HUES48 (cell line): ENCODE data around the gene MAGI1.

Source experiments
- H3K27ac ChIP-seq: one replicate; pipeline ENCODE4 v1.7.0; 2013; ENCODE audit warnings: low read depth, low read length, inconsistent platforms
- H3K27me3 ChIP-seq: 2 replicates; pipeline ENCODE4 v1.6.1; 2013; ENCODE audit warnings: mild to moderate bottlenecking, low read length; ENCODE audit not compliant: control insufficient read depth, insufficient read depth
- H3K36me3 ChIP-seq: 2 replicates; pipeline ENCODE4 v1.6.1; 2013; ENCODE audit warnings: low read length; ENCODE audit not compliant: control insufficient read depth, insufficient read depth
- H3K4me1 ChIP-seq: 2 replicates; pipeline ENCODE4 v1.6.1; 2013; ENCODE audit warnings: mild to moderate bottlenecking, low read length; ENCODE audit not compliant: control insufficient read depth, insufficient read depth
- H3K4me3 ChIP-seq: 2 replicates; pipeline ENCODE4 v1.5.1; 2013; ENCODE audit warnings: mild to moderate bottlenecking, low read depth, low read length
- H3K9ac ChIP-seq: 2 replicates; pipeline ENCODE4 v1.6.1; 2013; ENCODE audit warnings: mild to moderate bottlenecking, low read depth, low read length, moderate library complexity
- H3K9me3 ChIP-seq: 2 replicates; pipeline ENCODE4 v1.6.1; 2013; ENCODE audit warnings: low read length; ENCODE audit not compliant: control insufficient read depth, insufficient read depth

Gene MAGI1

GRCh38 chr3:65953881-65954733, 84.6 kb downstream of the MAGI1 start:
- H3K27me3 ChIP-seq, result no peaks in the 10 kb centered on the region
- no peaks in the 10 kb centered on the region for H3K9me3 ChIP-seq
- H3K9ac ChIP-seq, result 0 out of 2 replicates have a peak overlapping the region, but pooled peaks have one; percentile 34
- H3K4me3 ChIP-seq, result peak overlapping the region; percentile 22; the same call in 1 of the 2 replicates
- H3K4me1 ChIP-seq, result peaks cover 55% of the 10 kb centered on the region
- H3K27ac ChIP-seq, result peak overlapping the region; percentile 91
- no peaks in the 10 kb centered on the region for H3K36me3 ChIP-seq

GRCh38 chr3:65953301-65953812, 85.4 kb downstream of the MAGI1 start:
- Histone ChIP-seq H3K27ac (peak overlapping the region; percentile 91), H3K4me3 (peak overlapping the region; percentile 22; the same call in 1 of the 2 replicates), H3K9ac (peak overlapping the region; percentile 43), H3K9me3 (no peaks in the 10 kb centered on the region), H3K27me3 (no peaks in the 10 kb centered on the region), H3K36me3 (no peaks in the 10 kb centered on the region), H3K4me1 (peaks cover 62% of the 10 kb centered on the region)

- no peaks in the 10 kb centered on the region for H3K36me3 ChIP-seq
- no peaks in the 10 kb centered on the region for H3K27me3 ChIP-seq
- no peaks in the 10 kb centered on the region for H3K9me3 ChIP-seq
- peak overlapping the region; percentile 43 for H3K9ac ChIP-seq
- peaks cover 65% of the 10 kb centered on the region for H3K4me1 ChIP-seq
- H3K4me3 ChIP-seq, result no peak overlapping the region
- H3K27ac ChIP-seq, result peak overlapping the region; percentile 91
Observed at GRCh38 chr3:65952842-65953241, 85.9 kb downstream of the MAGI1 start.

- Histone ChIP-seq H3K27me3 (no peaks in the 10 kb centered on the region), H3K4me3 (no peak overlapping the region), H3K36me3 (no peaks in the 10 kb centered on the region), H3K27ac (peak overlapping the region; percentile 91), H3K4me1 (peaks cover 73% of the 10 kb centered on the region), H3K9ac (no peak overlapping the region), H3K9me3 (no peaks in the 10 kb centered on the region)
Observed at GRCh38 chr3:65951836-65952505, 86.7 kb downstream of the MAGI1 start.

- no peak overlapping the region; the same call in 1 of the 2 replicates for H3K4me3 ChIP-seq
- no peaks in the 10 kb centered on the region; the same call in 1 of the 2 replicates for H3K27me3 ChIP-seq
- peak overlapping the region; percentile 91 for H3K27ac ChIP-seq
- no peaks in the 10 kb centered on the region for H3K9me3 ChIP-seq
- H3K4me1 ChIP-seq, result peaks cover 83% of the 10 kb centered on the region
- H3K36me3 ChIP-seq, result no peaks in the 10 kb centered on the region
- no peak overlapping the region for H3K9ac ChIP-seq
Observed at GRCh38 chr3:65950340-65951326, 88.1 kb downstream of the MAGI1 start.

GRCh38 chr3:65948841-65949573, 89.7 kb downstream of the MAGI1 start:
- Histone ChIP-seq H3K9me3 (no peaks in the 10 kb centered on the region), H3K9ac (no peak overlapping the region), H3K27me3 (no peaks in the 10 kb centered on the region; the same call in 1 of the 2 replicates), H3K27ac (peak overlapping the region; percentile 91), H3K4me3 (no peak overlapping the region), H3K36me3 (no peaks in the 10 kb centered on the region), H3K4me1 (peaks cover 74% of the 10 kb centered on the region)

- Histone ChIP-seq H3K4me1 (peaks cover 51% of the 10 kb centered on the region), H3K27ac (peak overlapping the region; percentile 15), H3K9me3 (no peaks in the 10 kb centered on the region), H3K4me3 (no peak overlapping the region), H3K36me3 (no peaks in the 10 kb centered on the region), H3K27me3 (no peaks in the 10 kb centered on the region; the same call in 1 of the 2 replicates), H3K9ac (no peak overlapping the region)
Observed at GRCh38 chr3:65946438-65946837, 92.3 kb downstream of the MAGI1 start.

- no peak overlapping the region for H3K9ac ChIP-seq
- H3K27me3 ChIP-seq, result no peaks in the 10 kb centered on the region; the same call in 1 of the 2 replicates
- H3K9me3 ChIP-seq, result no peaks in the 10 kb centered on the region
- no peak overlapping the region for H3K4me3 ChIP-seq
- no peak overlapping the region for H3K27ac ChIP-seq
- H3K4me1 ChIP-seq, result peaks cover 46% of the 10 kb centered on the region
- no peaks in the 10 kb centered on the region for H3K36me3 ChIP-seq
Observed at GRCh38 chr3:65945953-65946352, 92.8 kb downstream of the MAGI1 start.

- no peaks in the 10 kb centered on the region for H3K36me3 ChIP-seq
- no peak overlapping the region for H3K9ac ChIP-seq
- H3K9me3 ChIP-seq, result no peaks in the 10 kb centered on the region
- no peak overlapping the region for H3K4me3 ChIP-seq
- peaks cover 41% of the 10 kb centered on the region for H3K4me1 ChIP-seq
- H3K27ac ChIP-seq, result no peak overlapping the region
- H3K27me3 ChIP-seq, result no peaks in the 10 kb centered on the region; the same call in 1 of the 2 replicates
Observed at GRCh38 chr3:65945480-65945879, 93.2 kb downstream of the MAGI1 start.

GRCh38 chr3:65944252-65944651, 94.5 kb downstream of the MAGI1 start:
- no peak overlapping the region for H3K27ac ChIP-seq
- no peak overlapping the region for H3K4me3 ChIP-seq
- peaks cover 41% of the 10 kb centered on the region for H3K4me1 ChIP-seq
- no peaks in the 10 kb centered on the region; the same call in 1 of the 2 replicates for H3K27me3 ChIP-seq
- H3K9ac ChIP-seq, result no peak overlapping the region
- no peaks in the 10 kb centered on the region for H3K9me3 ChIP-seq
- H3K36me3 ChIP-seq, result no peaks in the 10 kb centered on the region
